GM12873 (cell line): ENCODE measurements around the gene BCL6.

Source experiments
- CTCF ChIP-seq: IDR thresholded peaks from 2 replicates; pipeline ENCODE4 v1.5.1; 2012; ENCODE audit warnings: low read depth, mild to moderate bottlenecking, moderate library complexity, low read length, control low read depth; ENCODE audit not compliant: insufficient read depth; ENCODE audit errors: missing control alignments

BCL6 gene

GRCh38 chr3:187735837-187736236 is 9.4 kb downstream of the BCL6 start:
- no peak for TF ChIP-seq CTCF

- no peak for TF ChIP-seq CTCF
Observed at GRCh38 chr3:187735383-187735782, 9.9 kb downstream of the BCL6 start.

GRCh38 chr3:187734841-187735240 is 10.4 kb downstream of the BCL6 start:
- no peak for TF ChIP-seq CTCF

GRCh38 chr3:187733371-187733770 is 11.9 kb downstream of the BCL6 start:
- no peak for TF ChIP-seq CTCF

GRCh38 chr3:187729598-187729997 is 15.7 kb downstream of the BCL6 start:
- no peak for TF ChIP-seq CTCF

GRCh38 chr3:187728940-187729583 is 16.2 kb downstream of the BCL6 start:
- TF ChIP-seq CTCF, result no peak

- no peak for TF ChIP-seq CTCF
Observed at GRCh38 chr3:187728248-187728647, 17.0 kb downstream of the BCL6 start.
